OCI-LY3 (cell line): ENCODE results near the gene ZBTB7C.

Experiments
- H2AFZ ChIP-seq: fragments of 200-600, 300-600 bp; shearing (Covaris generic); 2 replicates; pipeline ENCODE4 v1.6.0; 2014; ENCODE audit warnings: antibody characterized with exemption, low read depth, low read length
- H3K27ac ChIP-seq: fragments of 200-600, 300-600 bp; sonication (generic); 2 replicates; pipeline ENCODE4 v1.5.1; 2014; ENCODE audit warnings: mild to moderate bottlenecking, low read length, moderate library complexity, mixed read lengths
- H3K27me3 ChIP-seq: fragments of 200-600, 300-600 bp; sonication (generic); 2 replicates; pipeline ENCODE4 v1.6.1; 2014; ENCODE audit warnings: low read depth, low read length, mixed read lengths
- H3K36me3 ChIP-seq: fragments of 200-600, 300-600 bp; sonication (generic); replicated peaks from 2 replicates; pipeline ENCODE3; 2014; ENCODE audit warnings: low read depth, low read length, mixed read lengths
- H3K4me1 ChIP-seq: fragments of 300-600, 200-600 bp; sonication (generic); 2 replicates; pipeline ENCODE4 v1.6.1; 2014; ENCODE audit warnings: low read length, mixed read lengths
- H3K4me2 ChIP-seq: fragments of 200-600, 300-600 bp; sonication (generic); 2 replicates; pipeline ENCODE4 v1.6.1; 2014; ENCODE audit warnings: low read length, mixed read lengths
- H3K4me3 ChIP-seq: fragments of 300-600, 200-600 bp; sonication (generic); 2 replicates; pipeline ENCODE4 v1.5.1; 2014; ENCODE audit warnings: antibody characterized with exemption, mild to moderate bottlenecking, low read length, moderate library complexity
- H3K79me2 ChIP-seq: fragments of 300-600, 200-600 bp; shearing (Covaris generic); 2 replicates; pipeline ENCODE4 v1.6.1; 2014; ENCODE audit warnings: mild to moderate bottlenecking, low read length, mixed read lengths
- H3K9ac ChIP-seq: fragments of 300-600, 200-600 bp; shearing (Covaris generic); 2 replicates; pipeline ENCODE4 v1.6.0; 2014; ENCODE audit warnings: mild to moderate bottlenecking, low read length, moderate library complexity
- H3K9me3 ChIP-seq: fragments of 200-600, 300-600 bp; shearing (Covaris generic); 2 replicates; pipeline ENCODE4 v1.6.1; 2014; ENCODE audit warnings: low read length, mixed read lengths; ENCODE audit not compliant: insufficient read depth
- H4K20me1 ChIP-seq: fragments of 200-600, 300-600 bp; sonication (generic); 2 replicates; pipeline ENCODE4 v1.6.1; 2016; ENCODE audit warnings: low read length, mixed read lengths; ENCODE audit not compliant: insufficient read depth
- CTCF ChIP-seq: fragments of 200-600, 300-600 bp; sonication (generic); IDR thresholded peaks from 2 replicates; pipeline ENCODE4 v1.5.1; 2014; ENCODE audit warnings: antibody characterized with exemption, low read length, low read depth
- EZH2phosphoT487 ChIP-seq: fragments of 200-600 bp; shearing (Covaris generic); IDR thresholded peaks from 2 replicates; pipeline ENCODE4 v1.6.1; 2018; ENCODE audit warnings: antibody characterized with exemption, mixed run types, low read depth

Gene ZBTB7C

GRCh38 chr18:48132797-48133655 is 276.2 kb downstream of the ZBTB7C start:
- no peak overlapping the region for H3K4me2 ChIP-seq
- H3K79me2 ChIP-seq, result no peaks in the 10 kb centered on the region
- peaks cover 50% of the 10 kb centered on the region for H3K27me3 ChIP-seq
- no peak overlapping the region for H3K4me3 ChIP-seq
- TF ChIP-seq EZH2phosphoT487 (no peak), CTCF (no peak)
- H3K36me3 ChIP-seq, result no peaks in the 10 kb centered on the region
- no peaks in the 10 kb centered on the region for H3K9me3 ChIP-seq
- H3K27ac ChIP-seq, result no peak overlapping the region
- H2AFZ ChIP-seq, result no peak overlapping the region
- no peaks in the 10 kb centered on the region for H4K20me1 ChIP-seq
- no peak overlapping the region for H3K9ac ChIP-seq
- no peaks in the 10 kb centered on the region for H3K4me1 ChIP-seq

GRCh38 chr18:48131042-48131441 is 278.1 kb downstream of the ZBTB7C start:
- no peak overlapping the region for H3K4me2 ChIP-seq
- H3K4me1 ChIP-seq, result no peaks in the 10 kb centered on the region
- H3K4me3 ChIP-seq, result no peak overlapping the region
- TF ChIP-seq CTCF (no peak), EZH2phosphoT487 (no peak)
- peaks cover 62% of the 10 kb centered on the region for H3K27me3 ChIP-seq
- no peaks in the 10 kb centered on the region for H3K9me3 ChIP-seq
- no peak overlapping the region for H3K27ac ChIP-seq
- no peak overlapping the region for H2AFZ ChIP-seq
- H4K20me1 ChIP-seq, result no peaks in the 10 kb centered on the region; the same call in 1 of the 2 replicates
- no peak overlapping the region for H3K9ac ChIP-seq
- no peaks in the 10 kb centered on the region for H3K79me2 ChIP-seq
- H3K36me3 ChIP-seq, result no peaks in the 10 kb centered on the region

- Histone ChIP-seq H3K27ac (no peak overlapping the region), H3K27me3 (peaks cover 69% of the 10 kb centered on the region), H3K4me2 (no peak overlapping the region), H3K4me3 (no peak overlapping the region), H3K79me2 (no peaks in the 10 kb centered on the region), H3K9me3 (no peaks in the 10 kb centered on the region), H3K36me3 (no peaks in the 10 kb centered on the region), H4K20me1 (peaks cover 3% of the 10 kb centered on the region; the same call in 1 of the 2 replicates), H3K4me1 (peaks cover 8% of the 10 kb centered on the region), H2AFZ (no peak overlapping the region), H3K9ac (no peak overlapping the region)
- TF ChIP-seq EZH2phosphoT487, result no peak
- TF ChIP-seq CTCF, result no peak
These were observed 279.5 kb downstream of the ZBTB7C start for GRCh38 chr18:48129621-48130082.

GRCh38 chr18:48127606-48128005 is 281.6 kb downstream of the ZBTB7C start:
- TF ChIP-seq EZH2phosphoT487 (no peak), CTCF (no peak)
- H3K4me1 ChIP-seq, result peaks cover 14% of the 10 kb centered on the region
- H3K4me2 ChIP-seq, result no peak overlapping the region

More at GRCh38 chr18:48127606-48128005, 281.6 kb downstream of the ZBTB7C start:
- Histone ChIP-seq H3K79me2 (no peaks in the 10 kb centered on the region), H4K20me1 (peaks cover 3% of the 10 kb centered on the region; the same call in 1 of the 2 replicates), H3K4me3 (no peak overlapping the region), H2AFZ (no peak overlapping the region), H3K36me3 (no peaks in the 10 kb centered on the region), H3K27ac (no peak overlapping the region), H3K9me3 (no peaks in the 10 kb centered on the region), H3K27me3 (peaks cover 75% of the 10 kb centered on the region), H3K9ac (no peak overlapping the region)
